IPS-NIHi11 (cell line): ENCODE data around the gene HMCN2.

ENCODE experiments used
- DNase-seq: peaks from one replicate; pipeline ENCODE4 v3.0.0; 2012; ENCODE audit warnings: mixed read lengths, low spot score

Gene HMCN2

DNA sequence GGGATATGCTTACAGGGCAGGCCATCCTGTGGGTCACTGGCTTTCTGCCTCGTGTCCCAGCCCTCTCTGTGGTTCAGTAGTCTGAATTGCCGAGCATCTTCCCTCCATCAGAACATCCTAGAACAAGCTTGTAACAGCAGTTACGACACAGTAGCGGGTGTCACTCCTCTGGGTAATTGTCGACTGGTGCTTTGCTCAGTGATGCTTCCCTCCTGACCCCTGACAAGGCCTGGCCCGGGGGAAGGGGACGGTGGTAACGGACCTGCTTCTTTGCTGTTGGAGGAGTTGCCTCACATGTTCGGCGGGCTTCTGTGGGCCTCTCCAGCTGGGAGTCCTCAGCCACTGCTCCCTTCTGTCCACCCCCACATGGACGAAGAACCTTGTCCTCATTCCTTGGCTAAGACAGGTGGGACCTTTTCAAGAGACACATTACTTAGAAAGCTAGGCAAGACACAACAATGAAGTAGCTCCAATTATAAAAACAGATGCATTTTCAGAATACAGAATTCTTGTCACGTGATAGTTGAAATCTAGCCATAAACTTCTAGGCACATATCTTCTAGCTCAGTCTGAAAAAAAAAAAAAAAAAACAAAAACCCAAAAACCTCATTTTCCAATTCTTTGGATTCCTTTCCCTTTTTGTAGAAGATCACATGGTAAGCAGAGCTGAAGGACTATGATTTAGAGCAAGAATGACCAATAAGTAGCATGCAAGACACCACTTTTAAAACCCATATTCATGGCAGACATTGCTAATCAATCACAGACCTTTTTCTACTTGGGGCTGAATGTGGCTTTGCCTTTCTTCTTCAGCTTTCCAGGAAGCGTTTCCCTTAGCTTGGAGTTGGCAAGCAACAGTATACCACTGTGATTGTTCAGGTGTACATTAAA is 25.0 kb downstream of the HMCN2 start:
- no peak for DNase-seq

DNA sequence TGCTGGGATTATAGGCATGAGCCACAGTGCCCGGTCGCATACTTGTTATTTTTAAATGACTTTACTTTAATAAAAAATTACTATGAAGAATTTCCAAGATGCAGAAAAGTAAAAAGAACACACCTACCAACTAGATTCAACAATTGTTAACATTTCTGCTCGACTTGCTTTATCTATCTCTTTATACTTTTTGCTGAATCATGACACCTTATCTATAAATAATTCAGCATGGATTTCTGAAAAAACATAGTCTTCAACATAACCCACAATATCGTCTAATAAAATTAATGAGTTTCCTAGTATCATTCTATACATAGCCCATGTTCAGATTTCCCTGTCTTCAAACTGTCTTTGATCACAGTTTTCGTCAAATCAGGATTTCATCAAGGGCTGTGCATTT is 25.9 kb downstream of the HMCN2 start:
- DNase-seq, result no peak

DNA sequence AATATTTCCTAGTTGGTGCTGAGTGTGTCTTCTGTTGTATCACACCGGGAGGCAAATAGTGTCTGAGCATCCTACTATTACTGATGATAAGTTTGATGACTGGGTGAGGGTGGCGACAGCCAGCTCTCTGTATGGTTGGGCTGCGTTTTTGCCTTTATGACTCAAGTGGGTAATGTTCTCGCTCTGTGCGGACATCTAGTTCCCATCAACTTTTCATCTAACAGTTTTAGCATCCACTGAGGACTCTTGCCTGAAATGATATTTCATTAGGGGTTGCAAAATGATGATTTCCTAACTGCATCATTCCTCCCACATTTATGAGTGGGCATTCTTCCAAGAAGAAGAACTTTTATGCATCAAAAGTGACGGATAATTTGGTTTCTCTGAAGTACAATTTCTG is 26.5 kb downstream of the HMCN2 start:
- no peak for DNase-seq

DNA sequence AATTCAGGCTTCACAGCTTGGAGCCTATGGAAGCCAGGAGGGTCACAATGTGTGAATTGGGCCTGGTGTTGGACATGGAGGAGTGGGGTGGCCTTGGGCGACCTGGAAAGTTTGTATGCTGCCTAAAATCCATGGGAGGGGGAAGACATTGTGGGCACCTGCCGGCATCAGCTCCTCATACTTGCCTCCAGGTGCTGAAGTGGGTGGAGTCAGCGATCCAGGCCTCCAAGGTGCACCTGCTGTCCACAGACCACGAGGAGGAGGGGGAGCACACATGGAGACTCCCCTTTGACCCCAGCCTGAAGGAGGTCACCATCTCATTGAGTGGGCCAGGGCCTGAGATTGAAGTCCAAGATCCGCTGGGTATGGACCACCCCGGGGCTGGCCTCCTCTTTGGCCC is 29.1 kb downstream of the HMCN2 start:
- no peak for DNase-seq

DNA sequence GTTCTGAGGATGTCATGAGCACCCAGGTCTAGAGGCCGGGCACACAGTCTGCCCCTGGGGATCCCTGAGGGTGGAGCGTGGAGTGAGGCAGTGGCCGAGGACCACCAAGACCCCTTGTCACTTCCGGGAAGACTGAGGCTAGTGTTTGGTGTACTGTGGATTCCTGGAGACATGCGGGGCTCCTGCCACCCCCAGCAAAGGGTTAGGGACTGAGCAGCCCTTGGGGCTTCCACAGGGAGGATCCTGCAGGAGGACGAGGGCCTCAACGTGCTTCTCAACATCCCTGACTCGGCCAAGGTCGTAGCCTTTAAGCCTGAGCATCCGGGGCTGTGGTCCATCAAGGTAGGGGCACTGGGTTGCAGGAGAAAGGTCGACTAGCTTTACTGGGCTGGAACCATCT is 29.9 kb downstream of the HMCN2 start:
- no peak for DNase-seq

DNA sequence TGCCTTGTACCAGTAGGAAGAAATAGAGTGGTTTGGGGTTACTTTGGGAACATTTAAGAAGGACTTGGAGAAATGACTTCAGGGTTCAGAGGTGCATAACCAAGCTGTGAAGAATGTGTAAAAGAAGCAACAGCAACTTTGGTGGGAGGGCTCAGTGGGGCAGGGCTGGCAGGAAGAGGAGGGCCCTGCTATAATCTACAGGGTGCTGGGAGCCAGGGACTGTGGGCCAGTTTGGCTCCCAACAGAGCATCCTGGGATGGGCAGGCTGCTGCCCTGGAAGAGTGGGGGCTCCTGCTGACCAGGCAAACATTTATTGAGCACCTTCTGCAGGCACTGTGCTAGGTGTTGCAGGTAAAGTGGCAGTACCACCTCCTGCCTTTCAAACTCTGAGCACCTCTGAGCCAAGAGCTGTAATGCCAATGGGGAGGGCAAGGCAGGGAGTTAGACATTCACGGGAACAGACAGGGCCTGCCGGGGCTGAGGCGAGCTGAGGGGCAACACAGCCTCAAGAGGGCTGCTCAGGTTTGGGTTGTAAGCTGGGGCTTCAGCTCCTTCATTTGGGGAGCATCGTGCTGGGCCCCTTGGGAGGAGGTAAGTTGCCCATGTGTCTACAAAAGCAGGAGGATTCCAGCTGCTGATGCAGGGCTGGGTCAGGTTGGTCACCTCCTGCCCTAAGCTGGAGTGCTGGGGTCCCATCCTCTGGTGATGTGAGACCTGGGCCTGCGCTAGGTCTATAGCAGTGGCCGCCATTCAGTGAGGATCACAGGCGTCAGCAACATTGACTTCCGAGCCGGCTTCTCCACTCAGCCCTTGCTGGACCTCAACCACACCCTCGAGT is 30.6 kb downstream of the HMCN2 start:
- DNase-seq, result no peak

DNA sequence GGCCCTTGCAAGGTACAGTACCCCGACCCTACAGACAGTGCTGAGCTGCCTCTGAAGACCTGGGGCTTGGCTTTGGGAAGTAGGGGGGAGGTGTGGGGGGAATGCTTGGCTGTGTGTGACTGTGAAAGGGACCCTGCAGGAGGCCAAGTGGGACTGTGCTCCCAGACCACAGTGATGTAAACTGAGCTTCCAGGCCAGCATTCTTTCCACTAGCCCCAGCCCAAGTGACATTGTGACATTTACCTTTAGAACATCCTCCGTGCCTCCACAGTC is 31.2 kb downstream of the HMCN2 start:
- DNase-seq, result no peak

DNA sequence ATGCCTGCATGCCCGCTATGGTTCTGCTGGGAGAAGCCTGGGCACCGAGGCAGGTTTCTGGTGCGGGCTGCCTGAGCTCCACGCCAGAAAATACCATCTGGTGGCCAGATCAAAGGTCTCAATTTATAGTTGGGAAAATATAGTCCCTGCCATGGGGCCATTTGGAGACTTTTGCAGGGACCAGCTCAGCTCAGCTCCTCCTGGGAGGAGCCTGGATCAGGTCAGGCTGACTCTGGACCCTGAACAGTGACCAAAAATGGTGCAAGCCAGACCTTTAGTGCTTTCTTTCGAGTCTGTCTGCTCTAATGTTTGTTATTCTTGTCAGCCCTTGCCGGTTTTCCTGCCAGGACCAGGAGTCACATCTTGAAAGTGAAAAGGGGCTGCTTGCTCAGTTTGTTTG is 31.8 kb downstream of the HMCN2 start:
- no peak for DNase-seq

DNA sequence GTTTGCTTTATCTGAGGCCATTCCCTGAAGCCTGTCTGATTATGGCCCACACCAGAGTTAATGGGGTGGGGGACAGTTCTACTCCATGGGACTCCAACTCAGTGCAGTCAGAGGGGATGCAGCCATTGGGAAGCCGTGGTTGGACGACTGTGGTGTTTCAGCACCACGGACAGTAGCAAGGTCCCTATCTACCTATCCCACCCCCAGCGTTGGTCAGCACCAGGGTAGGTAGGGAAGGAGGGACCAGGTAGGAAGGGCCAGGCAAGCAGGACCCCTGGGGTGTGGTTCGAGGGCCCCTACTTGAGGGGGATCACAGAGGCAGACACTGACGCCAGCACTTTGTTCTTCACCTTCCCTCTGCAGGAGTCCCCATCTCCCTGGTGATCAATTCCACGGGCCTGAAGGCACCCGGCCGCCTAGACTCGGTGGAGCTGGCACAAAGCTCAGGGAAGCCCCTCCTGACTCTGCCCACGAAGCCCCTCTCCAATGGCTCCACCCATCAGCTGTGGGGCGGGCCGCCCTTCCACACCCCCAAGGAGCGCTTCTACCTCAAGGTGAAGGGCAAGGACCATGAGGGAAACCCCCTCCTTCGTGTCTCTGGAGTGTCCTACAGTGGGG is 33.2 kb downstream of the HMCN2 start:
- DNase-seq, result peak; percentile 90

DNA sequence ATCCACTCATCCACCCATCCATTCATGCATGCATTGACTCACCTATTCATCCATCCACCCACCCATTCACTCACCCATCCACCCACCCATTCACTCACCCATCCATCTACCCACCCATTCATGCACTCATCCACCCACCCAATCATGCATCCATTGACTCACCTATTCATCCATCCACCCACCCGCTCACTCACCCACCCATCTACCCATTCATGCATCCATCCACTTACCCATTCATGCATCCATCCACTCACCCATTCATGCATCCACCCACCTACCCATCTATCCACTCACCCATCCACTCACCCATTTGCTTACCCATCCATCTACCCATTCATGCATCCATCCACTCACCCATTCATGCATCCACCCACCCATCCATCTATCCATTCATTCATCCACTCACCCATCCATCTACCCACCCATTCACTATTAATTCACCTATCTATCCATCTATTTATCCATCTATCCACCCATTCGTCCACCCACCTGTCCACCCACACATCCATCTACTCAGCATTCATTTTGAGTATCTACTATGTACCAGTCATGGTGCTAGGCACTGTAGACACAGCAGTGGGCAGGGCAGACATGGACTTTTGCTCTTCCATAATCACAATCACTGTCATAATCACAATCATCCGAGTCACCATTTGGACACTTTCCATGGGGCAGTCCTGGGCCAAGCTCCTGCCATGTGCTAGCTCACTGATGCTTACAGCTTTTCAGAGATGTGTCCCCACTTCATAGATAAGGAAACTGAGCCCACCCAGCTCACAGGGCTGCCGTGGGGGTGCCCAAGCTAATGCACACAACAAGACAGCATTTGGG is 34.4 kb downstream of the HMCN2 start:
- DNase-seq, result no peak

DNA sequence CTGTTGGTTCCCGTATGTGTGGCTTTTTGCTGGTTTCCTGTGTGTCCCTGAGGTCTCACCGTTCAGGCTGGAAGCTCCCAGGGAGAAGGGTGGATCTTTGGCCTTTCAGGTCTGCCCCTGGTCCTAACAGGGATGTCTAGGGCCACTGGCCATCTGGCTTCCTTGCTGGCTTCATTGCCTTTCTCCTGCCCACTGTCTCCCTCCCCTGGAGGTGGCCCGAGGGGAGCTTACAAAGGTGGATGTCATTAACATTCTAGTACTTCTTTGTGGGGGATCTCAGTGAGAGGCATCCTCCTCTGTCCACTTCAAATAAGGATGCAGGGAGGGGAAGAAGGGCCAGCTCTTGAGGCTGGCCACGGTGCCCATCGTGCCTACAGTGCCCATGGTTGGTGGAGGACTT is 35.2 kb downstream of the HMCN2 start:
- DNase-seq, result no peak

DNA sequence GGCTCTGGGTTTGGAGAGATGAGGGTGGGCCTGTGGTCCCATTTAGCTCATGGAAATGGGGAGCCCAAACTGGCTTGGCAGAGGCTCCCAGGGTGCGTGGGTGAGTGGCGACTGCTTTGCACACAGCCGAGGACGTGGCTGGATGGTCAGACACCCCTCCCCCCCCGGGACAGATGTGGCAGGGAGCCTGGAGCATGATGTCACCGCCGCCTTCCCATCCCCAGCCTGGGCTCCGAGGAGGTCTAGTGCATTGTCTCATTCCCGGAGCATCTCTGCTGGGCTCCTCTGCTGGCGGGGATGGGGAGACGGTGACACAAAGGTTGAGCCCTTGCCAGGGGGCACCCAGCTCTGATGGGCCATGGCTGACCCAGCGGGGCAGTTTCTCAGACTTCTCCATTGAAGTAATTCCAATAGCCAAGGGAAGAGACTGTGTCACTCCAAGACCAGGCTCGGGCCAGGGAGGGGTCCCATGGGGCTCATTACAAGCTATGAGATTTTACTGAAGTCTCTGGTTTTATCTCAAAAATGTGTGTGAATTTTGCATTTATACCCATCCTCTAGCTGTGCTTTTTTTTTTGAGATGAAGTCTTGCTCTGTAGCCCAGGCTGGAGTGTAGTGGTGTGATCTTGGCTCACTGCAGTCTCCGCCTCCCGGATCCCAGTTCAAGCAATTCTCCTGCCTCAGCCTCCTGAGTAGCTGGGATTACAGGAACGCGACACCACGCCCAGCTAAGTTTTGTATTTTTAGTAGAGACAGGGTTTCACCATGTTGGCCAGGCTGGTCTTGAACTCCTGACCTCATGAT is 36.1 kb downstream of the HMCN2 start:
- no peak for DNase-seq

DNA sequence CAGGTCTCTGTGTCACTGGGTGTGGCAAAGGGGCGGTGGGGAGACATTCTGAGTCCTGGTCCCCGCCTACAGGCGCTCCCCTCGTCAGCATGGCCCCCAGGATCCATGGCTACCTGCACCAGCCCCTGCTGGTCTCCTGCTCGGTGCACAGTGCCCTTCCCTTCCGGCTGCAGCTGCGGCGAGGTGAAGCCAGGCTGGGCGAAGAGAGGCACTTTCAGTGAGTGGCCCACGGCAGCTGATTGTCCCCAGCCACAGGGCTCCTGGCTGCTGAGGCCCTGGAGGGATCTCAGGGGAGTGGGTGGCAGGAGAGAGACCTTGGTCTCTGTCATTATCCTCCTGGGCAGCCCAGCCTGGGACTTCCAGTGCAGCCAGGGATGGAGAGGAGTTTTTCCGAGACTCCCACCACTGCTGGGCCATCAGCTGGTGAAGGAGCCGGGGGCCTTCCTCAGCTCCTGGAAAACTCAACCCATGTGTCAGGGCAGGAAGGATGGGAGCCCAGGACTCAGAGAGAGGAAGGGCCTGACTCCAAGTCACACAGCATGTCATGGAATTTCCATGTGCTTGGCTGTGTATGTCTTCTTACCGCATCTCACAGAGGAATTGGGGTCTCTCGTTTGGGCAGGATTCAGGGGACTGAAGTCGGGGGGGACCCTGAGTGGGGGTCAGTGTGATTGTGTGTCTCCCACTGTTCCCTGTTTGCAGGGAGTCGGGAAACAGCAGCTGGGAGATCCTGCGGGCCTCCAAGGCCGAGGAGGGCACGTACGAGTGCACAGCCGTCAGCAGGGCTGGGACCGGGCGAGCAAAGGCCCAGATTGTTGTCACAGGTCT is 37.4 kb downstream of the HMCN2 start:
- no peak for DNase-seq

DNA sequence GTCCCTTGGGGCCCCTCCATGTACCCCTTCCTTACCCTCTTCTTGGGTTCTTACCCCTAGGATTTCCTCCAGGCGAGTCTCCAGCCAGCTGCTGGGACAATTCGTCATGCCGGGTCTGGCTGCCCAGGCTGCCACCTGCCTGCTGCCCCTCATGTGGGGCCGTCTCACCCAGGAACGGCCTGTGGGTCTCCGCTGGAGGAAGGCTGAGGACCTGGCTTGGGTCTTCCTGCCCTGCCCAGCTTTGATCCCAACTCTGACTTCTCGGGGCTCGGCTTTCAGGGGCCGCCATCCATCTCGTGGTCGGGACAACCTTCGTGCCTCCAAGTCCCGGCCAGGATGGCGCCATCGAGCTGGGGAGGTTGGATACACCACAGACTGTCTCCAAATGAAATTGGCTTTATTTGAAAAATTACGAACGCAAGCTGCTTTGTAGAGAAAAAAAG is 38.1 kb downstream of the HMCN2 start:
- DNase-seq, result no peak

DNA sequence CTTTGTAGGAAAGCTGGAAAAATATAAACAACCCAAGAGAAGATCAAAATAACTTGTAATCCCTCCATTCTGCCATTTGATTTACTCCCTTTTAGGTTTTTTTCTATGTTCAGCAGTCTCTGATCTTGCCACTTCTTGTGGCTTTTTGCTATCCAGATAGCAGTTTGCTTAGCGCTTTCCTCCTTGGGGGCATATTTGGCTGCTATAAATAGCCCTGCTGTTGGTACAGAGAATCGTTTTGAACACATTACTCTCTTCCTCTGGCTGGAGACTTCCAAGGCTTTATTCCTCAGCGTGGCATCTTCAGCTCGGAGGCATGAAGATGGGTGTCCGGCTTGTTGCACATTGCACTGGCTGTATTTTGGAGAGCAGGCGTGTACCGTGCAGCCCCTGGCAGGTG is 38.6 kb downstream of the HMCN2 start:
- DNase-seq, result no peak

DNA sequence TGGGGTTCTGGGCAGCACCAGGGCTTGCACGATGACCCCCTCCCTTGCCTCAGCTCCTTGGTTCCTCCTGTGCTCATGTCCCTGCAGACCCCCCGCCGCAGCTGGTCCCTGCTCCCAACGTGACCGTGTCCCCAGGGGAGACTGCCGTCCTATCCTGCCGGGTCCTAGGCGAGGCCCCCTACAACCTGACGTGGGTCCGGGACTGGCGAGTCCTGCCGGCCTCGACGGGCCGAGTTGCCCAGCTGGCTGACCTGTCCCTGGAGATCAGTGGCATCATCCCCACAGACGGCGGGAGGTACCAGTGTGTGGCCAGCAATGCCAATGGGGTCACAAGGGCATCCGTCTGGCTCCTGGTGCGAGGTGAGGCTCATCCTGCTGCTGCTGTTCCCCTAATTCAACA is 39.1 kb downstream of the HMCN2 start:
- no peak for DNase-seq

DNA sequence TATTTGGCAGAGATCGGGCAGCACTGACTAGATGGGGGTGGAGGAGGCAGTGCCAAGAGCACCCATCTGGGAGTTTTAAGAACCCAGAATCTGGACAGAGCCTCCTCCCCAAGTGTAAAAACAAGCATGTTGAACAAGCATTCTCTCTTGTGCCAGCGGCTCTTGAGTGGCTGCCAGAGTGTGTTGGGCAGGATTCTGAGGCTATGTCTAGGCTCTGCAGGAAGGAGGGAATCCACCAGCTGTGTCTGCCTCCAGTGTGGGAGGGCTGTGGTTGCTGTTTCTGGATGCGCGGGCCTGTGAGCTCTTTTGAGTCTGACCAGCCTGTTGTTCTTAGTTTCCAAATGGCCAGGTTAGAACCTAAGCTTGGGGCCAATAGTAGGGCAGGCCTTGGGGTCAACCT is 39.8 kb downstream of the HMCN2 start:
- DNase-seq, result no peak

DNA sequence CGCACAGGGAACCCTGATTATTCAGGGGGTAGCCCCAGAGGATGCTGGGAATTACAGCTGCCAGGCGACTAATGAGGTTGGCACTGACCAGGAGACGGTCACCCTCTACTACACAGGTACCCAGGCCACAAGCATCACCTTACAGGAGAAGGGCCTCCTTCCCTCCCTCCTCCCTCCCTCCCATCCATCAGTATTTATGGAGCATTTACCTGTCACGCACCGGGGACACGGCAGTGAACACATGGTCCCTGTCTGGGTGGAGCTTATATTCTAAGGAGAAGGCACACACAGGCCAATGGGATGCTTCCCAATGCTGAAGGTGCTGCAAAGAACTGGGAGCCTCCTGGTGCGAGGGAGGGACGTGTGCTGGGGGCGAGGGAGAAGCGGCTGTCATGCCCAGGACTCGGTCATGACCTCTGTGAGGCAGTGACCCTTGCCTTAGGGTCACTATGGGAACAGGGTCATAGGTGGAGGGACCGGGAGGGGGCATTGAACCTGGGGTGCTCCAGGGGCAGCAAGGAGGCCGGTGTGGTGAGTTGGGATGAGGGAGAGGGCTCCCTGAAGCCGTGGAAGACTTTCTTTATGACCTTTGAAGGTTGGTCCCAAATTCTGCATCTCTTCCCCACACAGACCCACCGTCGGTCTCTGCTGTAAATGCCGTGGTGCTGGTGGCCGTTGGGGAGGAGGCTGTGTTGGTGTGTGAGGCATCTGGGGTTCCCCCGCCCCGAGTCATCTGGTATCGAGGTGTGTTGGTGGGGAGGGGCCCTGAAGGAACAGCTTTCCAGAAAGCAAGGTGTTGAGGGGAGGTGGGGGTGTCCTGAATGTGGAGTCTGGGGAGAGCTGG is 41.5 kb downstream of the HMCN2 start:
- no peak for DNase-seq

DNA sequence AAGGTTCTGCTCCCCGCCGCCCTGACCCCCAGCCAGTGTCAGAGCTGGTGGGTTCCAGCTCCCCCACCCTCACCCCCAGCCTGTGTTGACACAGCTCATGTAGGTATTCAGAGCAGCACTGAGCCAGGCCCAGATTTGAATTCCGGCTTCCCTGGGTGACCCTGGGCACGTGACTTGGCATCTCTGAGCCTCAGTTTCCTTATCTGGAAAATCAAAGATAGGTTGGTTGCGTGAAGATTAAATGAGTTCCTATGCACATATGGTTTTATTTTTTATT is 42.0 kb downstream of the HMCN2 start:
- DNase-seq, result no peak

DNA sequence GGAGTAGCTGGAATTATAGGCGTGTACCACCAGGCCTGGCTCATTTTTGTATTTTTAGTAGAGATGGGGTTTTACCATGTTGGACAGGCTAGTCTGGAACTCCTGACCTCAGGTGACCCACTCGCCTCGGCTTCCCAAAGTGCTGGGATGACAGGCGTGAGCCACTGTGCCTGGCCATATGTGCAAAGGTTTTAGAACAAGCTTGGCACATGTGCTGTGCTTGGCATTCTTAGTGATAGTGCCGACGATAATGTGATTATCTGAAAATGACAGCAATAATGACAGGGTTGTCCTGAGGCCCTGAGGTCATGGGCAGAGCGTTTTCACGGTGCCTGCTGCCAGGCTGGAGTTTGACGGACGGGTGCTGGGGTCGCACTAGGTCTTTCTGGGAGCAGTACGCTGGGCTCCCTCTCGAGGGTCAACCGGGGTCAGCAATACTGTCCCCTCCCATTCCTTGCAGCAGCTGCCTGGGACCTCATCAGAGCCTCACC is 42.6 kb downstream of the HMCN2 start:
- no peak for DNase-seq
